NCI-H1417 treated with DMSO at 0.1 percent for 48 hours (cell line): Measurements from ENCODE around the gene IRF7.
"Not testable (repeated sequence)": the region's sequence is repeated elsewhere in the genome, so short reads cannot be mapped to it uniquely, and the experiment has no call there.

Source experiments
- DNase-seq: peaks from one replicate; lab custom pipeline; 2025; lab: John Stamatoyannopoulos, UW

The IRF7 gene

GRCh38 chr11:615504-616319 lies at the start of gene IRF7:
IRF7 (minus strand) TSS chr11:615950; CDS start chr11:615364, 586 bp downstream.
- no peak for DNase-seq

- DNase-seq = no peak
Observed at GRCh38 chr11:665062-665703, 49.4 kb upstream of the IRF7 start.

- no peak for DNase-seq
Observed at GRCh38 chr11:662689-663274, 47.0 kb upstream of the IRF7 start.

- no peak for DNase-seq
Observed at GRCh38 chr11:660681-661444, 45.1 kb upstream of the IRF7 start.

- DNase-seq = no peak
Observed at GRCh38 chr11:660281-660680, 44.5 kb upstream of the IRF7 start.

- no peak for DNase-seq
Observed at GRCh38 chr11:659532-660085, 43.9 kb upstream of the IRF7 start.

GRCh38 chr11:657691-658126 lies 42.0 kb upstream of the IRF7 start:
- no peak for DNase-seq

- DNase-seq = no peak
Observed at GRCh38 chr11:656866-657265, 41.1 kb upstream of the IRF7 start.

- no peak for DNase-seq
Observed at GRCh38 chr11:656426-656825, 40.7 kb upstream of the IRF7 start.

- no peak for DNase-seq
Observed at GRCh38 chr11:655036-655726, 39.4 kb upstream of the IRF7 start.

GRCh38 chr11:654444-654843 lies 38.7 kb upstream of the IRF7 start:
- DNase-seq = not testable (repeated sequence)

- no peak for DNase-seq
Observed at GRCh38 chr11:653837-654236, 38.1 kb upstream of the IRF7 start.

- DNase-seq = not testable (repeated sequence)
Observed at GRCh38 chr11:653136-653535, 37.4 kb upstream of the IRF7 start.

- DNase-seq = no peak
Observed at GRCh38 chr11:650482-650881, 34.7 kb upstream of the IRF7 start.

GRCh38 chr11:647672-648158 lies 32.0 kb upstream of the IRF7 start:
- DNase-seq = not testable (repeated sequence)

GRCh38 chr11:646214-646613 lies 30.5 kb upstream of the IRF7 start:
- DNase-seq = no peak

GRCh38 chr11:645536-645935 lies 29.8 kb upstream of the IRF7 start:
- DNase-seq = no peak

GRCh38 chr11:643849-644738 lies 28.3 kb upstream of the IRF7 start:
- DNase-seq = no peak

GRCh38 chr11:643366-643765 lies 27.6 kb upstream of the IRF7 start:
- DNase-seq = no peak

GRCh38 chr11:641806-642370 lies 26.1 kb upstream of the IRF7 start:
- DNase-seq = no peak
